HG03097 (cell line): Measurements from ENCODE around the gene MRPL38.
"Not testable (repeated sequence)": the region's sequence is repeated elsewhere in the genome, so short reads cannot be mapped to it uniquely, and the experiment has no call there.

Experiments
- ATAC-seq: cut with Tn5 transposase; IDR thresholded peaks from one replicate; pipeline ENCODE4 v1.9.1; 2021; ENCODE audit not compliant: unreplicated experiment, low FRiP score

MRPL38 gene

GRCh38 chr17:75898065-75898464 is 6.6 kb downstream of the MRPL38 start:
- ATAC-seq = no peak

DNA sequence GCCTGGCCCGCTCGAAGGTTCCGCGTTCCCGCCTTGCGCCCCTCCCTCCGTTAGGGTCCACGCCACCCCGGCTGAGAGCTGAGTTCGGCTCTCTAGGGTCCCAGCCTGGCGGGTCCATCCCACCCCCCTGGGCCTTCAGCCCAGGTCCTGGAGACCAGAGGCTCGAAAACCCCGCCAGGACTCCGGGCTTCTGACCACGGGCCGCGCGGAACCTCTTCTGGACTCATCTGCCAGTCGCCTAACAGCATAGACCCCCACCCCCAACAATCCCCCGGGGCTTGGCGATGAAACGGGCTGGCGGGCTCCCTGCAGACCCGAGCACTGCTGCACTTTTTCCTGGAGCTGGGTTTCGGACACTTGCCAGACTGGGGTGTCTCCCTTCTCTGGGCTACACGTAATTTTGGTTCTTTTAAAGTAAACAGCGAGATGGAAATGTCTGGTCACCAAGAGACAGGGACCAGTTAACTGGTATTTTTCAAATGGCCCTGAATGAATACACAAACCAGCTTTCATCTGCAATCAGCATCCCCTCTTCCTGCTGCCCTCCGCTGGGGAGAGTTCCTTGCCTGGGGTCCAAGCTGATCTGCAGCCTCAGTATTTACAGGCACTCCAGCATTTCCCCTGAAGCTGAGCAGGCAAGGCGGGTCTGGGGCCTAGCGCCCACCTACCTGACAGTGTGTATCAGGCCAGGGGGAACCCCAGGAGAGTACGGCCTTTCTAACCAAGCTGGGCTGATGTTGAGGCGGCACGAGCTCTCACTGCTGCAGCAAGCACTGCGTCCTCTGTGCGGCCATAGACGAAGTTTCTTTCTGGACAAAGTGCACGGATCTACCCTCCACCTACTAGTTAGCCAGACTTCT is 7.3 kb downstream of the MRPL38 start:
- ATAC-seq = no peak

DNA sequence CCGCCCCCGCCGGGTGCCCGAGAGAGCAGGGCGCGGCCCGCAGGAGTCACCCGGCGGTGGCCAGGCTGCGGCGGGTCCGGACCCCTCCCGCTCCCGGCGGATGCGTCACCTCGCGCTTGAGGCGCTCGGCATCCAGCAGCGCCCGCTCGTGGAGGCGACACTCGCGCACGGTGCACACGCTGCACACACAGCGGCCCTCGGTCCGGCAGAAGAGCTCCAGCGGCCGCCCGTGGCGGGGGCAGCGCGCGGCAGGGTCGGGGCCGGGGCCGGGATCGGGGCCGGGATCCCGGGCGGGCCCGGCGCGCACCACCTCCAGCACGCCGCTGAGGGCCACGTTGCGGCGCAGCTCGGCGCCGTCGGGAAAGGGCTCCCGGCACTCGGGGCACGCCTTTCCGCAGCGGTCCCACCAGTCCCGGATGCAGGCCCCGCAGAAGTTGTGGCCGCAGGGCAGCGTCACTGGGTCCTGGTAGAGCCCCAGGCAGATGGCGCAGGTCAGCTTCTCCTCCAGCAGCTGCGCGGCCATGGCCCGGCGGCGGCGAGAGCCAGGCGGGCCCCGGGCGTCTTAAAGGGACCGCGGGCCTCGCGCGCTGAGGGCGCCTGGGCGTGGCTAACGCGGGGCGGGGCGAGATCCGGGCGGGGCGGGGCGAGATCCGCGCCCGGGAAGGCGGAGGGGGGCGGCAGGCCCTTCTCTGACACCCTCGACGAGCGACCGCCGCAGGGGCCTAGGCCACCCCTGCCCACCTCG is 8.1 kb downstream of the MRPL38 start, which contains the start of gene TRIM65:
TSS of gene TRIM65 (minus strand) at position 537 of the 745 bp plus-strand sequence. CDS start at position 523, 14 bp downstream.
- peak; percentile 45 for ATAC-seq

- ATAC-seq = no peak
These were observed 9.1 kb downstream of the MRPL38 start for GRCh38 chr17:75895370-75896155.

GRCh38 chr17:75894049-75894733 is 10.5 kb downstream of the MRPL38 start:
- no peak for ATAC-seq

GRCh38 chr17:75893305-75894048 is 11.2 kb downstream of the MRPL38 start:
- no peak for ATAC-seq

DNA sequence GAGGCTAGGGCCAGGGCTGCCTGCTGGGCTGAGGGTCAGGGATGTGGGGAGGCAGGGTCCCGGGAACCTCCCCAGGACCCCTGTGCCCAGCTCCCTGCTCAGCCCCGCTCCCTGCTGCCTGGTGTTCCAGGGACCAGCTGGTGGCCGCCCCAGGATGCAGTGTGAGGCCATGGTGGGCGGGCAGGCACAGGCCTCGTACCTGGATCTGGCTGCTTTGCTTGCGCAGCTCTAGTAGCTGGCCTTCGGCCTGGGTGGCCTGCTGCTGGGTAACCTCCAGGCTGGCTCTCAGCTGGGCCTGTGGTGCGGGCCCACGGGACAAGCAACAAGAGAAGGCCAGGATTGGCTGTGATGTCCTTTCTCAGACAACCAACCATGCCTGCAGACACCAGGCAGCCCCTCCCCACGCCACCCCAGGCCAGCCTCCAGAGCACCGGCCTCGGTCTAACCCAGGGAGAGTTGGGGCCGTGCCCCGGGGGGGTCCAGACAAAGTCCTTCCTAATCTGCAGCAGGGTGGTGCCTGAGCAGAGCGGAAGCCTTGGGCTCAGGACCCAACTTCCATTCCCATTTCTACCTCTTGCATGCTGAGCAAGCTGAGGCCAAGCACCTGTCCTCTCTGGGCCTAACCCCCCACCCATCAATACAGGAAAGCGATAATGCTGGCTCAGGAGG is 12.0 kb downstream of the MRPL38 start:
- no peak for ATAC-seq

- ATAC-seq = no peak
These were observed 12.8 kb downstream of the MRPL38 start for GRCh38 chr17:75891605-75892555.

DNA sequence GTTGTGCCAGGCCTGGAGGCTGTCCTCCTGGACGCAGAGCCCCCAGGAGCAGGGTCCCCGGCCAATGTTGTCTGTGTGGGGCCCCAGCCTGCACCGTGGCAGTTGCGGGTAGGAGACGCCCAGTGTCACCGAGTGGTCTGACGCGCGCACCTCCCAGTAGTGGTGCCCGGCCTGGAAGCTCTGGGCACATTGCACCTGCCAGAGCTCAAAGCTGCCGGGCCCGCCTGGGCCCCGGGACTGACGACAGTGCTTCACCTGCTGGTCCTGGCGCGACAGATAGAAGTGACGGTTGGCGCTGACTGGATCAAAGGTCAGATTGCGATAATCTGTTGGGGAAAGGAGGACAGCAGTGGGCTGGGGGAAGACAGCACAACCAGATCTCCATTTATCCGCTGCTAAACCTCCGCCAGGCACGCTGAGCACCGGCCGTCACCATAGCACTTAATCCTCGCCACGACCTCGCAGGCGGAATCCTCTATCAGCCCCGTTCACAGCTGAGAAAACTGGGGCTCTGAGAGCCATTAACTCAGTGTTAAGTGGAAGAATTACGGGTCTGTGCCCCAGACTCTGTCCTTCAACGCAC is 13.6 kb downstream of the MRPL38 start:
- no peak for ATAC-seq

DNA sequence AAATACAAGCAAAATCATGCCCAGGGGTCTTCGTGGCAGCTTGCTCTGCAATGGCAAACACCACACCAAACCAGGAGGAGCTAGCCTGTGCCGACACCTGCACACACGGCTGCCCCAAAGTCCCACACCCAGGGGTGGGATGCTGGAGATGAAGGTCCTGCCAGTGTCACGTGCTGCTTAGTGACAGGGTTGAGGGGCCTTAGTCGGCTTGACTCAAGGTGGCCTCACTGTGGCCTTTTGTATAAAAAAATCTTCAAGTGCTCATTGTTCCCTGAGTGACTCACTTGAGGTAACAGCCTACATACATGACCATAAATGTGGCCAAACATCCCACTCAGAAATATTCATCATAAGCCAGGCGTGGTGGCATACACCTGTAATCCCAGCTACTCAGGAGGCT is 15.2 kb downstream of the MRPL38 start:
- ATAC-seq = no peak

DNA sequence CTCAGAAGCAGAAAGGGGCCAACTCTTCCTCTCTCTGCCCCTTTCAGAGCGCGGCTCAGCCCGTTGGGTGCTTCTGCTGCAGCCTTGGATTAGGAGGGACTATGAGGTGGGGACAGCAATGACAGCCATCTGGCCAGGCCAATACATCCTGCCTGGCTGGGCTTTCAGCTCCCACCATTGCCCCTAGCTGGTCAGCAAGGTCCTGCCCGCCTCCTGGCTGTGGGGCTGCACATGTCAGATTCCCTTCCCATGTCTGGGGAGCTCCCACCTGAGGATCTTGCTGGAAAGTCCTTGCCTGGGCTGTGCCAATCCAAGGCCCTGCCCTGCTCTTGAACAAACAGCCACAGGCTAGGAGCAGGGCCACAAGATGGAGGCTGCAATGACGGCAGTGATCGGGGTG is 16.2 kb downstream of the MRPL38 start:
- no peak for ATAC-seq

DNA sequence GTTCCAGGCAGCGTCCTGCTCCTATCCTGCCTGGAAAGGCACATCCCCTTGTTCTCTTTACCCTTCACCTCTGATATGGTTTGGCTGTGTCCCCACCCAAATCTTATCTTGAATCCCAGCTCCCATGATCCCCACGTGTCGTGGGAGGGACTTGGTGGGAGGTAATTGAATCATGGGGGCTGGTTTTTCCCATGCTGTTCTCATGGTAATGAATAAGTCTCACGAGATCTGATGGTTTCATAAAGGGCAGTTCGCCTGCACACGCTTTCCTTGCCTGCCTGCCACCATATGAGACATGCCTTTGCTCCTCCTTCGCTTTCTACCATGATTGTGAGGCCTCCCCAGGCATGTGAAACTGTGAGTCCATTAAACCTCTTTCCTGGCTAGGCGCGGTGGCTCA is 18.8 kb downstream of the MRPL38 start:
- not testable (repeated sequence) for ATAC-seq

- no peak for ATAC-seq
These were observed 19.3 kb downstream of the MRPL38 start for GRCh38 chr17:75885431-75885830.

DNA sequence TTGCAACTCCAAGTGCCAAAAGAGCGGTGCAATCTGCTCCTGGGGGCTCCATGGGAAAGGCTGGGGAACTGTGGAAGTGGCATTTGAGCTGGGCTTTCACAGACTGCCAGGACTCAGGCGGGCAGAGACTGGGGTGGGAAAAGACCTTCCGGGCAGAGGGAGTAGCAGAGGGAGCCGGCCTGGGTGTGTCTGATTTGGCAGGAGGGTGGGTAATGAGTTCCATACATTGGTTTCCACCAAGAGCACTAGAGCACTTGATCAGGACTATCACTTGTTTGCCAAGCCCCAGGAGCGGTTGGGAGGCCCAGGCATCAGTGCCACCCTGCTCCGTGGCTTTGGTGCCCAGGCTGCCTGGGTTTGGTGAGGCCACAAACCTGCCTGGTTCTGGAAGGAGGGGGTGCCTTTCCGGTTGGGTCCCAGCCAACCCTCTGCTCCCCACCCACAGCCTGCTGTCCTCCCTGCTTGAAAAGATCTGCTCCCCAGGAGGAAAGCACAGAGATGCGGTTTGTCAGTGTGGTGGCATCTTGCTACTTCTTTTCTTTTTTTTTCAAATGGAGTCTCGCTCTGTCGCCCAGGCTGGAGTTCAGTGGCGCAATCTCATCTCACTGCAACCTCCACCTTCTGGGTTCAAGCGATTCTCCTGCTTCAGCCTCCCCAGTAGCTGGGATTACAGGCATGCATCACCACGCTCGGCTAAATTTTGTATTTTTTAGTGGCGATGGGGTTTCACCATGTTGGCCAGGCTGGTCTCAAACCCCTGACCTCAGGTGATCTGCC is 22.8 kb downstream of the MRPL38 start:
- ATAC-seq = no peak

DNA sequence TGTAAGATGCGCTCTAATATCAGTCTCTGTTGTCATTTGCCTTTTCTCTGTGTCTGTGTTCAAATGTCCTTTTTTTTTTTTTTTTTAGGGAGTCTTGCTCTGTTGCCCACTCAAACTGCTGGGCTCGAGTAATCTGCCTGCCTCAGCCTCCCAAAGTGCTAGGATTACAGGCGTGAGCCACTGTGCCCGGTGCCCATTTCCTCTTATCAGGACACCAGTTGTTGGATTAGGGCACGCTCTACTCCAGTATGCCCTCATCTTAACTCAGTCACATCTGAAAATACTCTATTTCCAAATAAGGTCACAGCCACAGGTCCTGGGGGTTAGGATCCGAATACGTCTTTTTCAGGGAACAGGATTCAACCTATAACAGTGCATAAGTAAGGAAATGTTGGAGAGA is 24.4 kb downstream of the MRPL38 start:
- ATAC-seq = no peak

- no peak for ATAC-seq
These were observed 26.3 kb downstream of the MRPL38 start, which contains the start of gene TRIM47 for GRCh38 chr17:75878174-75878998. Gene TRIM47 (minus strand): TSS chr17:75878581. CDS start chr17:75878548, 33 bp downstream.
